ENCODE measurements around the gene CXCL3.

GRCh38 chr4:74009307-74009706 lies 29.2 kb downstream of the CXCL3 start:
- TF ChIP-seq, protein P1, sequence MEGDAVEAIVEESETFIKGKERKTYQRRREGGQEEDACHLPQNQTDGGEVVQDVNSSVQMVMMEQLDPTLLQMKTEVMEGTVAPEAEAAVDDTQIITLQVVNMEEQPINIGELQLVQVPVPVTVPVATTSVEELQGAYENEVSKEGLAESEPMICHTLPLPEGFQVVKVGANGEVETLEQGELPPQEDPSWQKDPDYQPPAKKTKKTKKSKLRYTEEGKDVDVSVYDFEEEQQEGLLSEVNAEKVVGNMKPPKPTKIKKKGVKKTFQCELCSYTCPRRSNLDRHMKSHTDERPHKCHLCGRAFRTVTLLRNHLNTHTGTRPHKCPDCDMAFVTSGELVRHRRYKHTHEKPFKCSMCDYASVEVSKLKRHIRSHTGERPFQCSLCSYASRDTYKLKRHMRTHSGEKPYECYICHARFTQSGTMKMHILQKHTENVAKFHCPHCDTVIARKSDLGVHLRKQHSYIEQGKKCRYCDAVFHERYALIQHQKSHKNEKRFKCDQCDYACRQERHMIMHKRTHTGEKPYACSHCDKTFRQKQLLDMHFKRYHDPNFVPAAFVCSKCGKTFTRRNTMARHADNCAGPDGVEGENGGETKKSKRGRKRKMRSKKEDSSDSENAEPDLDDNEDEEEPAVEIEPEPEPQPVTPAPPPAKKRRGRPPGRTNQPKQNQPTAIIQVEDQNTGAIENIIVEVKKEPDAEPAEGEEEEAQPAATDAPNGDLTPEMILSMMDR (conservative IDR thresholded peaks at IDR 0.05 in 1 of 2, IDR thresholded peaks at IDR 0.05 in 1 of 2; ENCODE audit: extremely low read depth in 1 of 2, insufficient read depth in 1 of 2, low read depth in 1 of 2, low read length in 2 of 2), result no peak
- no peak for TF ChIP-seq EZH2 (IDR thresholded peaks at IDR 0.05; ENCODE audit: borderline replicate concordance, low read length)
